CD8-positive, alpha-beta memory T cell (primary cell): ENCODE measurements around the gene LRTM1. TPM values are rescaled to one million over a fixed set of nuclear protein-coding genes. Genes with fewer than 3 reads are reported as not detected.

Source experiments
- CTCF ChIA-PET: fragments of 350-600 bp; sonication (Branson Sonifier 250); formaldehyde crosslinking; loops from one replicate; lab custom pipeline; 2021; ENCODE audit warnings: antibody characterized with exemption; lab: Charles Lee
- POLR2A ChIA-PET: fragments of 350-600 bp; sonication (Branson Sonifier 250); formaldehyde crosslinking; loops from one replicate; lab custom pipeline; 2021; ENCODE audit warnings: antibody characterized with exemption; lab: Charles Lee
- DNase-seq, 5 donors: peaks; one replicate each; pipeline versions ENCODE4 v3.0.0 to v3.0.0-alpha.2; 2020 to 2022; ENCODE audit warnings: mixed read lengths in 1 of 5
- H3K27ac ChIP-seq: one replicate; pipeline ENCODE4 v1.7.0; 2013; ENCODE audit warnings: low read depth, mild to moderate bottlenecking, low read length, moderate library complexity
- H3K27me3 ChIP-seq: 2 replicates; pipeline ENCODE4 v1.7.0; 2013; ENCODE audit warnings: low read length, mild to moderate bottlenecking; ENCODE audit not compliant: insufficient read depth, poor library complexity, severe bottlenecking
- H3K36me3 ChIP-seq: 2 replicates; pipeline ENCODE4 v1.7.0; 2013; ENCODE audit warnings: mild to moderate bottlenecking, low read length, moderate library complexity; ENCODE audit not compliant: insufficient read depth
- H3K4me1 ChIP-seq: 2 replicates; pipeline ENCODE4 v1.7.0; 2013; ENCODE audit warnings: mild to moderate bottlenecking, low read length, moderate library complexity; ENCODE audit not compliant: insufficient read depth
- H3K4me3 ChIP-seq: 2 replicates; pipeline ENCODE4 v1.7.0; 2013; ENCODE audit warnings: mild to moderate bottlenecking, low read length
- H3K9me3 ChIP-seq: 2 replicates; pipeline ENCODE4 v1.7.0; 2013; ENCODE audit warnings: mild to moderate bottlenecking, low read length
- H3K27ac Mint-ChIP-seq, 8 donors: one replicate each; pipeline ENCODE4 v1.8.0; 2020 to 2021; ENCODE audit warnings: mixed read lengths in 8 of 8, mild to moderate bottlenecking in 6 of 8, inconsistent platforms in 3 of 8, moderate library complexity in 3 of 8
- H3K27me3 Mint-ChIP-seq, 2 donors: one replicate each; pipeline ENCODE4 v1.8.0; 2020 to 2021; ENCODE audit warnings: mixed read lengths in 2 of 2, mild to moderate bottlenecking in 1 of 2, moderate library complexity in 1 of 2
- H3K36me3 Mint-ChIP-seq, 3 donors: one replicate each; pipeline ENCODE4 v1.8.0; 2020 to 2021; ENCODE audit warnings: mixed read lengths in 3 of 3, inconsistent platforms in 1 of 3, mild to moderate bottlenecking in 1 of 3
- H3K4me1 Mint-ChIP-seq, 3 donors: one replicate each; pipeline ENCODE4 v1.8.0; 2020 to 2021; ENCODE audit warnings: mixed read lengths in 3 of 3, inconsistent platforms in 1 of 3, mild to moderate bottlenecking in 1 of 3
- H3K4me3 Mint-ChIP-seq, 7 donors: one replicate each; pipeline ENCODE4 v1.8.0; 2020 to 2021; ENCODE audit warnings: mixed read lengths in 7 of 7, mild to moderate bottlenecking in 6 of 7, moderate library complexity in 4 of 7, inconsistent platforms in 2 of 7
- H3K9me3 Mint-ChIP-seq, 5 donors: one replicate each; pipeline ENCODE4 v1.8.0; 2020 to 2022; ENCODE audit warnings: mixed read lengths in 5 of 5, mild to moderate bottlenecking in 3 of 5, moderate library complexity in 2 of 5, inconsistent platforms in 1 of 5
- polyA plus RNA-seq: library from polyadenylated mRNA; unstranded; fragments of 300-500 nt; fragmentation: Illumina TruSeq; gene quantifications from one replicate; pipeline ENCODE4 v1.2.3, GENCODE V29; 2021
- total RNA-seq, 2 experiments: library from RNA; stranded (reverse); gene quantifications; one replicate each; pipeline ENCODE4 v1.2.3, GENCODE V29; 2021

Gene LRTM1
- total and polyA plus RNA-seq, 3 experiments from 2014 or later: not detected

- Histone ChIP-seq H3K4me1 (no peaks in the 10 kb centered on the region), H3K9me3 (no peaks in the 10 kb centered on the region), H3K27ac (no peak overlapping the region), H3K27me3 (no peaks in the 10 kb centered on the region), H3K4me3 (no peak overlapping the region), H3K36me3 (no peaks in the 10 kb centered on the region)
- Mint-ChIP-seq H3K9me3 (peaks cover 0 to 14% (median 4%) of the 10 kb centered on the region in 5 donors), H3K27ac (no peak overlapping the region), H3K36me3 (no peaks in the 10 kb centered on the region), H3K27me3 (peaks cover 0 to 3% of the 10 kb centered on the region in 2 donors), H3K4me3 (no peak overlapping the region), H3K4me1 (no peaks in the 10 kb centered on the region)
- ChIA-PET POLR2A (no interaction called here), CTCF (no interaction called here)
- no peak for DNase-seq
These were observed 28.6 kb downstream of the LRTM1 start for GRCh38 chr3:54899273-54899672.

- DNase-seq: no peak
- Mint-ChIP-seq H3K4me1 (no peaks in the 10 kb centered on the region), H3K27me3 (peaks cover 0 to 1% of the 10 kb centered on the region in 2 donors), H3K27ac (no peak overlapping the region), H3K36me3 (no peaks in the 10 kb centered on the region), H3K4me3 (no peak overlapping the region), H3K9me3 (peaks cover 0 to 11% (median 0%) of the 10 kb centered on the region in 5 donors)
- no peaks in the 10 kb centered on the region for H3K9me3 ChIP-seq
- no peaks in the 10 kb centered on the region for H3K4me1 ChIP-seq
- CTCF ChIA-PET: no interaction called here
- H3K27ac ChIP-seq: no peak overlapping the region
- H3K36me3 ChIP-seq: no peaks in the 10 kb centered on the region
- H3K27me3 ChIP-seq: no peaks in the 10 kb centered on the region
- POLR2A ChIA-PET: no interaction called here
- H3K4me3 ChIP-seq: no peak overlapping the region
These were observed 30.7 kb downstream of the LRTM1 start for GRCh38 chr3:54897028-54897711.

- peaks cover 0 to 6% (median 0%) of the 10 kb centered on the region in 5 donors for H3K9me3 Mint-ChIP-seq
- Histone ChIP-seq H3K36me3 (no peaks in the 10 kb centered on the region), H3K4me3 (no peak overlapping the region), H3K9me3 (no peaks in the 10 kb centered on the region), H3K27me3 (no peaks in the 10 kb centered on the region), H3K27ac (no peak overlapping the region), H3K4me1 (no peaks in the 10 kb centered on the region)
- H3K36me3 Mint-ChIP-seq: no peaks in the 10 kb centered on the region
- ChIA-PET CTCF (no interaction called here), POLR2A (no interaction called here)
- DNase-seq: no peak
- H3K27ac Mint-ChIP-seq: no peak overlapping the region
- H3K4me1 Mint-ChIP-seq: no peaks in the 10 kb centered on the region
- no peaks in the 10 kb centered on the region for H3K27me3 Mint-ChIP-seq
- H3K4me3 Mint-ChIP-seq: no peak overlapping the region
These were observed 32.2 kb downstream of the LRTM1 start for GRCh38 chr3:54895613-54896012.

GRCh38 chr3:54892168-54892567 is 35.7 kb downstream of the LRTM1 start:
- no peaks in the 10 kb centered on the region for H3K36me3 Mint-ChIP-seq

GRCh38 chr3:54891540-54891897 is 36.3 kb downstream of the LRTM1 start:
- Mint-ChIP-seq H3K27ac (no peak overlapping the region), H3K27me3 (peaks cover 0 to 1% of the 10 kb centered on the region in 2 donors), H3K9me3 (peaks cover 0 to 5% (median 0%) of the 10 kb centered on the region in 5 donors), H3K4me3 (no peak overlapping the region), H3K4me1 (no peaks in the 10 kb centered on the region), H3K36me3 (no peaks in the 10 kb centered on the region)
- Histone ChIP-seq H3K36me3 (no peaks in the 10 kb centered on the region), H3K27ac (no peak overlapping the region), H3K27me3 (no peaks in the 10 kb centered on the region), H3K4me1 (no peaks in the 10 kb centered on the region), H3K4me3 (no peak overlapping the region), H3K9me3 (no peaks in the 10 kb centered on the region)
- POLR2A ChIA-PET: no interaction called here
- no peak for DNase-seq
- CTCF ChIA-PET: no interaction called here

More at GRCh38 chr3:54892168-54892567, 35.7 kb downstream of the LRTM1 start:
- no peak for DNase-seq
- Mint-ChIP-seq H3K4me3 (no peak overlapping the region), H3K27me3 (no peaks in the 10 kb centered on the region), H3K27ac (no peak overlapping the region), H3K4me1 (no peaks in the 10 kb centered on the region), H3K9me3 (peaks cover 0 to 6% (median 0%) of the 10 kb centered on the region in 5 donors)
- H3K36me3 ChIP-seq: no peaks in the 10 kb centered on the region
- H3K4me1 ChIP-seq: no peaks in the 10 kb centered on the region
- H3K27me3 ChIP-seq: no peaks in the 10 kb centered on the region
- H3K27ac ChIP-seq: no peak overlapping the region
- ChIA-PET CTCF (no interaction called here), POLR2A (no interaction called here)
- H3K4me3 ChIP-seq: no peak overlapping the region
- H3K9me3 ChIP-seq: no peaks in the 10 kb centered on the region

GRCh38 chr3:54889731-54890130 is 38.1 kb downstream of the LRTM1 start:
- H3K27ac ChIP-seq: no peak overlapping the region
- H3K4me3 ChIP-seq: no peak overlapping the region
- no peak for DNase-seq
- no peaks in the 10 kb centered on the region for H3K4me1 ChIP-seq
- ChIA-PET POLR2A (no interaction called here), CTCF (no interaction called here)
- Mint-ChIP-seq H3K9me3 (peaks cover 0 to 2% (median 0%) of the 10 kb centered on the region in 5 donors), H3K4me3 (no peak overlapping the region), H3K4me1 (no peaks in the 10 kb centered on the region), H3K27ac (no peak overlapping the region), H3K27me3 (peaks cover 0 to 1% of the 10 kb centered on the region in 2 donors), H3K36me3 (no peaks in the 10 kb centered on the region)
- no peaks in the 10 kb centered on the region for H3K36me3 ChIP-seq
- no peaks in the 10 kb centered on the region for H3K27me3 ChIP-seq
- H3K9me3 ChIP-seq: no peaks in the 10 kb centered on the region

- Mint-ChIP-seq H3K4me1 (no peaks in the 10 kb centered on the region), H3K36me3 (no peaks in the 10 kb centered on the region), H3K27ac (no peak overlapping the region), H3K4me3 (no peak overlapping the region), H3K27me3 (peaks cover 0 to 1% of the 10 kb centered on the region in 2 donors), H3K9me3 (peaks cover 0 to 2% (median 0%) of the 10 kb centered on the region in 5 donors)
- Histone ChIP-seq H3K9me3 (no peaks in the 10 kb centered on the region), H3K27ac (no peak overlapping the region), H3K36me3 (no peaks in the 10 kb centered on the region), H3K4me1 (no peaks in the 10 kb centered on the region), H3K4me3 (no peak overlapping the region), H3K27me3 (no peaks in the 10 kb centered on the region)
- DNase-seq: no peak
- CTCF ChIA-PET: no interaction called here
- POLR2A ChIA-PET: no interaction called here
These were observed 39.0 kb downstream of the LRTM1 start for GRCh38 chr3:54888873-54889272.

GRCh38 chr3:54888162-54888561 is 39.7 kb downstream of the LRTM1 start:
- H3K27me3 Mint-ChIP-seq: peaks cover 0 to 1% of the 10 kb centered on the region in 2 donors
- ChIA-PET CTCF (no interaction called here), POLR2A (no interaction called here)
- no peaks in the 10 kb centered on the region for H3K4me1 Mint-ChIP-seq
- no peak overlapping the region for H3K27ac ChIP-seq
- H3K27me3 ChIP-seq: no peaks in the 10 kb centered on the region
- H3K36me3 ChIP-seq: no peaks in the 10 kb centered on the region
- no peak overlapping the region for H3K4me3 ChIP-seq
- no peak overlapping the region for H3K27ac Mint-ChIP-seq
- DNase-seq: no peak
- no peaks in the 10 kb centered on the region for H3K4me1 ChIP-seq
- no peaks in the 10 kb centered on the region for H3K36me3 Mint-ChIP-seq
- H3K9me3 Mint-ChIP-seq: peaks cover 0 to 2% (median 0%) of the 10 kb centered on the region in 5 donors
- no peak overlapping the region for H3K4me3 Mint-ChIP-seq
- no peaks in the 10 kb centered on the region for H3K9me3 ChIP-seq
